ENCODE measurements around the gene CUBN. TPM values are rescaled to one million over a fixed set of nuclear protein-coding genes. Genes with fewer than 3 reads are reported as not detected.

CUBN gene
- total RNA-seq, 1 experiment from 2014 or later, result 0.80 TPM

- Histone ChIP-seq H3K79me2 (ENCODE audit: low read length) (no peaks in the 10 kb centered on the region), H3K4me2 (ENCODE audit: low read length) (no peak overlapping the region), H3K9ac (ENCODE audit: low read length) (no peak overlapping the region), H2AFZ (ENCODE audit: low read length) (no peak overlapping the region), H3K4me1 (ENCODE audit: insufficient read depth, low read length) (no peaks in the 10 kb centered on the region), H3F3A (ENCODE audit: low read length, unreplicated experiment) (no peaks in the 10 kb centered on the region), H4K20me1 (ENCODE audit: low read length) (no peaks in the 10 kb centered on the region), H3K27me3 (ENCODE audit: low read length) (no peaks in the 10 kb centered on the region), H3K9me3 (ENCODE audit: low read length) (no peaks in the 10 kb centered on the region), H3K4me3 (ENCODE audit: low read length) (no peak overlapping the region), H3K27ac (ENCODE audit: low read length) (no peak overlapping the region), H3K9me2 (replicated peaks; ENCODE audit: low read length) (no peaks in the 10 kb centered on the region), H3K36me3 (ENCODE audit: low read depth, low read length) (no peaks in the 10 kb centered on the region)
- intact Hi-C loops (cut with micrococcal nuclease), result no loop called here
- ATAC-seq (no peak), DNase-seq (no peak)
- CTCF ChIA-PET, result no interaction called here
- POLR2A ChIA-PET (ENCODE audit: unreplicated experiment), result no interaction called here
- no peak for TF ChIP-seq EZH2 (IDR thresholded peaks at IDR 0.05; ENCODE audit: low read length, unreplicated experiment)
- TF ChIP-seq EZH2phosphoT487 (IDR thresholded peaks at IDR 0.05; ENCODE audit: borderline replicate concordance, low read length), result no peak
- TF ChIP-seq, protein P1, sequence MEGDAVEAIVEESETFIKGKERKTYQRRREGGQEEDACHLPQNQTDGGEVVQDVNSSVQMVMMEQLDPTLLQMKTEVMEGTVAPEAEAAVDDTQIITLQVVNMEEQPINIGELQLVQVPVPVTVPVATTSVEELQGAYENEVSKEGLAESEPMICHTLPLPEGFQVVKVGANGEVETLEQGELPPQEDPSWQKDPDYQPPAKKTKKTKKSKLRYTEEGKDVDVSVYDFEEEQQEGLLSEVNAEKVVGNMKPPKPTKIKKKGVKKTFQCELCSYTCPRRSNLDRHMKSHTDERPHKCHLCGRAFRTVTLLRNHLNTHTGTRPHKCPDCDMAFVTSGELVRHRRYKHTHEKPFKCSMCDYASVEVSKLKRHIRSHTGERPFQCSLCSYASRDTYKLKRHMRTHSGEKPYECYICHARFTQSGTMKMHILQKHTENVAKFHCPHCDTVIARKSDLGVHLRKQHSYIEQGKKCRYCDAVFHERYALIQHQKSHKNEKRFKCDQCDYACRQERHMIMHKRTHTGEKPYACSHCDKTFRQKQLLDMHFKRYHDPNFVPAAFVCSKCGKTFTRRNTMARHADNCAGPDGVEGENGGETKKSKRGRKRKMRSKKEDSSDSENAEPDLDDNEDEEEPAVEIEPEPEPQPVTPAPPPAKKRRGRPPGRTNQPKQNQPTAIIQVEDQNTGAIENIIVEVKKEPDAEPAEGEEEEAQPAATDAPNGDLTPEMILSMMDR (conservative IDR thresholded peaks at IDR 0.05; ENCODE audit: low read depth, low read length), result no peak
- no TSS peak for BruUV-seq (replicated peaks)
Measured at GRCh38 chr10:16931930-16932329, 197.7 kb downstream of the CUBN start.

GRCh38 chr10:16930540-16930939 lies 199.1 kb downstream of the CUBN start:
- Histone ChIP-seq H3K9me3 (ENCODE audit: low read length) (no peaks in the 10 kb centered on the region), H3K36me3 (ENCODE audit: low read depth, low read length) (no peaks in the 10 kb centered on the region), H2AFZ (ENCODE audit: low read length) (no peak overlapping the region), H3F3A (ENCODE audit: low read length, unreplicated experiment) (no peaks in the 10 kb centered on the region), H3K9ac (ENCODE audit: low read length) (no peak overlapping the region), H3K27me3 (ENCODE audit: low read length) (no peaks in the 10 kb centered on the region), H3K27ac (ENCODE audit: low read length) (no peak overlapping the region), H3K4me2 (ENCODE audit: low read length) (no peak overlapping the region), H3K4me3 (ENCODE audit: low read length) (no peak overlapping the region), H3K4me1 (ENCODE audit: insufficient read depth, low read length) (no peaks in the 10 kb centered on the region), H3K79me2 (ENCODE audit: low read length) (no peaks in the 10 kb centered on the region), H3K9me2 (replicated peaks; ENCODE audit: low read length) (no peaks in the 10 kb centered on the region), H4K20me1 (ENCODE audit: low read length) (no peaks in the 10 kb centered on the region)
- ChIA-PET POLR2A (ENCODE audit: unreplicated experiment) (no interaction called here), CTCF (no interaction called here)
- TF ChIP-seq, protein P1 (conservative IDR thresholded peaks at IDR 0.05; ENCODE audit: low read depth, low read length), result no peak
- TF ChIP-seq EZH2 (IDR thresholded peaks at IDR 0.05; ENCODE audit: low read length, unreplicated experiment) (no peak), EZH2phosphoT487 (IDR thresholded peaks at IDR 0.05; ENCODE audit: borderline replicate concordance, low read length) (no peak)
- DNase-seq (no peak), ATAC-seq (no peak)
- BruUV-seq (replicated peaks), result no TSS peak
- intact Hi-C loops (cut with micrococcal nuclease), result no loop called here

DNA sequence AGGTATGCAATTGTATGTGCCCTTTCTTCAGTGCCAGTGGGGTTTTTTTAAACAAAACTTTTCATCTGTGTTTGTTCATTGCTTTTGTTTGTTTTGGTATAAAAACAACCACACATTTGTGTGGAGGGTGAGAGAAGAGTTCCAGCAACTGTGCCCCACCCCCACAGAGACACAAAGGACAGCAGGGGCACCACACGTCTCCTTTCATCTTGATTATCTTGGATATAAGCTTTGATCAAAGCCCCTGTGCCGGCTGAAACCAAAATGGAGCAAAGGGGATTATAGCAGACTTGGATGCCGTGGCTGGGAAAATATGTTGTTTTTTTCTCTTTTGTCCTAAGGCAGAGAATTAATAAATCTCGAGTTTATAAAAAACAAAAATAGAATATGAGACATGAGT lies 200.5 kb downstream of the CUBN start:
- Histone ChIP-seq H3K9me3 (ENCODE audit: low read length) (no peaks in the 10 kb centered on the region), H2AFZ (ENCODE audit: low read length) (no peak overlapping the region), H3K79me2 (ENCODE audit: low read length) (no peaks in the 10 kb centered on the region), H3K27ac (ENCODE audit: low read length) (no peak overlapping the region), H3K4me1 (ENCODE audit: insufficient read depth, low read length) (no peaks in the 10 kb centered on the region), H3K9me2 (replicated peaks; ENCODE audit: low read length) (no peaks in the 10 kb centered on the region), H3K4me3 (ENCODE audit: low read length) (no peak overlapping the region), H3K27me3 (ENCODE audit: low read length) (no peaks in the 10 kb centered on the region), H3K36me3 (ENCODE audit: low read depth, low read length) (no peaks in the 10 kb centered on the region), H3K4me2 (ENCODE audit: low read length) (no peak overlapping the region), H3K9ac (ENCODE audit: low read length) (no peak overlapping the region), H3F3A (ENCODE audit: low read length, unreplicated experiment) (no peaks in the 10 kb centered on the region), H4K20me1 (ENCODE audit: low read length) (no peaks in the 10 kb centered on the region)
- TF ChIP-seq EZH2 (IDR thresholded peaks at IDR 0.05; ENCODE audit: low read length, unreplicated experiment) (no peak), EZH2phosphoT487 (IDR thresholded peaks at IDR 0.05; ENCODE audit: borderline replicate concordance, low read length) (no peak)
- TF ChIP-seq, protein P1 (conservative IDR thresholded peaks at IDR 0.05; ENCODE audit: low read depth, low read length), result no peak
- ATAC-seq (no peak), DNase-seq (no peak)
- intact Hi-C loops (cut with micrococcal nuclease), result no loop called here
- ChIA-PET CTCF (no interaction called here), POLR2A (ENCODE audit: unreplicated experiment) (no interaction called here)
- BruUV-seq (replicated peaks), result no TSS peak
